Measurements from ENCODE around the gene EPHB2.
A peak's percentile ranks its signal among the peaks of the same experiment; 100 is the strongest.

EPHB2 gene

DNA sequence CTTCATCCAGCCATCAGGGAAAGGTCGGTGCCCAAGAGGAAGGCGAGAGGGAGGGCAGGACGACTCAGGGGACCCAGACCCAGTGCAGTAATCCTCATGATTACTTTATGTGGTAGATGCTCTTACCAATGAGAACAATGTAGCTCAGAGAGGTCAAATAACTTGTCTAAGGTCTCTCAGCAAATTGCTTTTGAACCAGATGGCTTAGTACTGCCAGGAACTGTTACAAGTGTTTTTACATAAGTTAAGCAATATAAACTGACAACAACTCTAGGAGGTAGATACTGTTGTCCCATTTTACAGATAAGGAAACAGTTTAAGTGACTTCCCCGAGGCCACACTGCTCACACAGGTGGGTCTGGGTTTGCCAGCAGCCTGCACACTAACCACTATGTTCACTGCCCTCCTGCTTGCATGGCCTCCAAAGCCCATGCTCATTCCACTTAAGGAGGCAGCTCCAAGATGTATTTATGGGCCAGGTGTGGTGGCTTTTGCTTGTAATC is 150.3 kb downstream of the EPHB2 start:
- DNase-seq (ENCODE audit: low spot score): no peak

- peak; percentile 76 for DNase-seq (ENCODE audit: low spot score)
Measured at GRCh38 chr1:22861764-22862440, 151.3 kb downstream of the EPHB2 start.

GRCh38 chr1:22862752-22863151 is 152.1 kb downstream of the EPHB2 start:
- DNase-seq (ENCODE audit: low spot score): no peak

DNA sequence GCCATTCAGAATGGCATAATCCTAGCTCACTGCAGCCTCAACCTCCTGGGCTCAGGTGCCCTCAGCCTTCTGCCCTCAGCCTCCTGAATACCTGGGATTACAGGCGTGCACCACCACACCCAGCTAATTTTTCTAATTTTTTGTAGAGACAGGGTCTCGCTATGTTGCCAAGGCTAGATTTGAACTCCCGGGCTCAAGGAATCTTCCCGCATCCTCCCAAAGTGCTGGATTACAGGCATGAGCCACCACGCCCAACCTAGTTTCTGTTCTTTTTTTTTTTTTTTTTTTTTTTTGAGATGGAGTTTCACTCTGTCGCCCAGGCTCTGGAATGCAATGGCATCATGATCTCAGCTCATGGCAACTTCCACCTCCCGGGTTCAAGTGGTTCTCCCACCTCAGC is 153.1 kb downstream of the EPHB2 start:
- DNase-seq (ENCODE audit: low spot score): no peak

GRCh38 chr1:22864886-22865285 is 154.2 kb downstream of the EPHB2 start:
- no peak for DNase-seq (ENCODE audit: low spot score)

GRCh38 chr1:22865736-22866135 is 155.1 kb downstream of the EPHB2 start:
- no peak for DNase-seq (ENCODE audit: low spot score)

DNA sequence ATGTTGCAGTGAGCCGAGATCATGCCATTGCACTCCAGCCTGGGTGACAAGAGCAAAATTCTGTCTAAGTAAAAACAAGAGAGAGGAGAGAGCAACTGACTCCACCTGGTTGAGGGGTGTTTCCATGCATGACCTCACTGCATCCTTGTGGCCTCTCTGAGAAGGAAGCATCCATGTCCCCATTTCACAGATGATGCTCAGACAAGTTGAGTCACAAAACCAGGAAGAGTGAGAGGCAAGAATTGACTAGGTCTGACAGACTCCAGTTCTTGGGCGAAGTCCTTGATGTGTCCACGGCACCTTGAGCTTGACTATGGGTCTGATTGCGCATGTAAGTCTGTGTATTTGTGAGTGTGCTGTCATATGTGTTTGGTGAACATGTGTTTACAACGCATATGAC is 156.2 kb downstream of the EPHB2 start:
- no peak for DNase-seq (ENCODE audit: low spot score)

GRCh38 chr1:22868331-22868730 is 157.7 kb downstream of the EPHB2 start:
- DNase-seq (ENCODE audit: low spot score): no peak

DNA sequence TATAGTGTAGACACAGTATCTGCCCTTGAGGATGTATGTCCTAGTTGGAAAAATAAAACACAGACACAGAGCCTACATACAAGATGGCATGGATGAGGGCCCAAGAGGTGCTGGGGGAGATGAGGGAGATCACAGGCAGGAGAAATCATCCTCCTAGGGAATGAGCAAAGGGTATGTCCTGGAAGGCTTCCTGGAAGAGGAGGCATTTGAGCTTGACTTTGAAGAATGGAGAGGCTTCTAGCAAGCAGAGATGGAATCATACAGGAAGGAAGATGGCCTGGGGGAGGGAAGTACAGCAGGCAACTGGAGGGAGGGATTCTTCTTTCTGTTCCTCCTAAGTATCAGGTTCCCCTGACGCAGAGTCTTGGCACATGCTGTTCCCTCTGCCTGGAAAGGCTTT is 158.7 kb downstream of the EPHB2 start:
- DNase-seq (ENCODE audit: low spot score): no peak

GRCh38 chr1:22870201-22870871 is 159.7 kb downstream of the EPHB2 start:
- peak; percentile 65 for DNase-seq (ENCODE audit: low spot score)

- no peak for DNase-seq (ENCODE audit: low spot score)
Measured at GRCh38 chr1:22872981-22873664, 162.5 kb downstream of the EPHB2 start.

DNA sequence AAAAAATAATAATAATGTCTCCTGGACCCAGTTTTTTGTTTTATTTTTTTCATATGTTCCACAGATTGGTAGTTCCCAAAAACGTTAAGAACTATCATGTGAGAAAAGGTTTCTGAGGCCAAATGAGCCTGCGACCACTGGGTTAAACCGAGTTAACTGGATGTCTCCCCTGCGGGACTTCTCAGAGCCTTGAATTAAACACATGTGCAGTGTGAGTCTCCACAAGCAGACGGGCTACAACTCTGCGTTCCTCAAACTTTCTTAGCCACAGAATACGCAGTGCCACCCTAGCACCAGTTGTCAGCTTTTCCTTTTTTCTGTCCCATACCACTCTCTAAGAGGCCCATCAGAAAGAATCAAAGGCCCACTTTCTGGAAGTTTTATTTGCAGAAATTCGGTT is 164.1 kb downstream of the EPHB2 start:
- DNase-seq (ENCODE audit: low spot score): no peak

DNA sequence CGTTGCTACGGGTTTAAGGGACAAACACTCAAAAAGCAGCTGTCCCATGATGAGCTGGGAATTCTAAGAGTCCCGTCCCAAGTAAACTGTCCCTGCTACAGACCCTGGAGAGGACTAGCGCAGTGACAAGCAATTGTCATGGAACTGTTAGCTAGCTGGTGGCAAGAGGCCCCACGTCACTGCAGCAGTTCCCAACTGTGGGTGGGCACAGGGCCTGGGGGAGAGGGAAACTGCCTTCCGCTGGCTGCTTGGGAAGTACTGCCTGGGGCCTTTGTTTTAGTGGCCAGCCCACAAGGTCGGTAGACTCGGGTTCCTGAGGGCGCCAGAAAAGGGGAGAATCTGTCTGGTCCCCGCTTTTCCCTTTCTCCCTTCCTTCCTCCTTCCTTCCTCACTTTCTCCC is 164.6 kb downstream of the EPHB2 start:
- no peak for DNase-seq (ENCODE audit: low spot score)

- no peak for DNase-seq (ENCODE audit: low spot score)
Measured at GRCh38 chr1:22875841-22876240, 165.2 kb downstream of the EPHB2 start.

- peak; percentile 59 for DNase-seq (ENCODE audit: low spot score)
Measured at GRCh38 chr1:22876359-22877111, 165.9 kb downstream of the EPHB2 start.

DNA sequence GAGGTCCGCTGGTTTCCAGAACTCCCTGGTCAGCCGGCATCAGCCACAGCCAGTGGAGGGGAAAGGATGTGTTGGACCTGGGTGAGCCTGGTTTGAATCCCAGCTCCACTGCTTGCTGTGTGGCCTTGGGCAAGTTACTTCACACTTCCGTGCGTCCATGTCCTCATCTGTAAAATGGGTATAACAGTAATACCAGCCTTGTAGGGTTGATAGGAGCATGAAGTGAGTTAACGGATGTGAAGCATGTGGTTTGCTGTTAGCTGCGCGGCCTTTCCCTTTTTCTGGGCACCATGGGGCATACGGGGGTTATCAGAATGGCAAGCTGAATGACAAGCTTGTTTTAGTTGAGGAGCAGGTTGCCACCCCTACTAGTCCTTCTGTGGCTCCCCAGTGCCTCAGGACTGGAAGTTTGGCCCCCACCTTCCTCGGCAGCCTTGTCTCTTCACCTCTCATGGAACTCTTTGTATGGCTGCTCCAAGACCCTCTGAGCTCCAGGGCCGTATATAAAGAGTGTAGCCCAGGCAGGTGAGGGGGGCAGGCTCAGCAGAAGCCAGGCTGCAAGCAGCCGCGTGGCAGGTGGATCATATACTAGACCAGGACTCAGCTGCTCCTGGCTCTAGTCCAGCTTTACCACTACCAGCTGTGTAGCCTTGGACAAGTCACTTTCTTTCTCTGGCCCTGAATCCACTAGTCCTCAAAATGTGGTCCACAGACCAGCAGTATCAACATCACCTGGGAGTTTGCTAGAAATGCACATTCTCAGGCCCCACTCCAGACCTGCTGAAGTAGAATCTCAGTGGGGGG is 166.7 kb downstream of the EPHB2 start:
- no peak for DNase-seq (ENCODE audit: low spot score)

DNA sequence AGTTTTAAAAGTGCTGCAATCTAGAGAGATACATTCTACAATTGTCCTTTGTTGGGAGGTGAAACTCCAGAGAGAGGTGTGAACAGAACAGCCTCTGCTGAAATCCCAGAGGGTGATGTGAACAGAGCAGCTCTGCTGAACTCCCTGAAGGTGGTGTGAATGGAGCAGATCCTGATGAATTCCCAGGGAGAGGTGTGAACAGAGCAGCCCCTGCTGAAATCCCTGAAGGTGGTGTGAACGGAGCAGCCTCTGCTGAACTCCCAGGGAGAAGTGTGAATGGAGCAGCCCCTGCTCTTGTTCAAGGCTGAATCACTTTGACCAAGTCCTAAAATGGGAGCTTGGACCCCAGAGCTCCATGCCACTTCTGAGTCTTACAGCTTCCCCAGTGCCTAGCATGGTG is 167.3 kb downstream of the EPHB2 start:
- DNase-seq (ENCODE audit: low spot score): no peak

- no peak for DNase-seq (ENCODE audit: low spot score)
Measured at GRCh38 chr1:22878626-22879025, 168.0 kb downstream of the EPHB2 start.

DNA sequence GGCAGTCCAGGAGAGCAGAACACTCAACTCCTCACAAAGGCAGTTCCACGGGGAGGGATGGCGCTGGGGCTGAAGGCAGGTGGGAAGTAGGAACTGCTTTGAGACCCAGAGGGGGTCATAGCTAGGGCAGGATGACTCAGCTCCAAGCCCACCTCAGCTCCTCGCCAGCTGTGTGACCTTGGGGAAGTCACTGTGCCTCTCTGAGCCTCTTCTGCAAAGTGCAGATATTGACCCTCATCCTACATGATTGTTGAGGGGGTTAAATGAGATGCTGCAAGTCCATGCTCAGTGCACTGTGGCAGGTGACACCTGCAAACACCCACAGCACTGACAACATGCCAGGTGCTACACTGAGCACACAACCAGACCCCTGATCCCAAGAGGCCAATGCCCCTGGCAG is 168.8 kb downstream of the EPHB2 start:
- DNase-seq (ENCODE audit: low spot score): no peak

GRCh38 chr1:22880174-22880601 is 169.5 kb downstream of the EPHB2 start:
- no peak for DNase-seq (ENCODE audit: low spot score)

- no peak for DNase-seq (ENCODE audit: low spot score)
Measured at GRCh38 chr1:22883406-22883805, 172.8 kb downstream of the EPHB2 start.

Data from iPS-NIHi11 (cell line).